KMS-11 (cell line): ENCODE measurements around the gene RBMS3.

Experiments used
- H2AFZ ChIP-seq: fragments of 200-600 bp; sonication (generic); 2 replicates; pipeline ENCODE4 v1.6.1; 2016; ENCODE audit warnings: antibody characterized with exemption, mixed run types, low read depth
- H3K27ac ChIP-seq: fragments of 200-600 bp; sonication (generic); 2 replicates; pipeline ENCODE4 v1.6.1; 2016; ENCODE audit warnings: mild to moderate bottlenecking, mixed run types
- H3K27me3 ChIP-seq: fragments of 200-600 bp; sonication (generic); 2 replicates; pipeline ENCODE4 v1.6.1; 2017; ENCODE audit warnings: mild to moderate bottlenecking, low read depth, mixed run types, moderate library complexity; ENCODE audit not compliant: insufficient read depth
- H3K36me3 ChIP-seq: fragments of 200-600 bp; sonication (generic); 2 replicates; pipeline ENCODE4 v1.6.1; 2017; ENCODE audit warnings: mild to moderate bottlenecking, mixed run types; ENCODE audit not compliant: insufficient read depth
- H3K4me1 ChIP-seq: fragments of 200-600 bp; sonication (generic); 2 replicates; pipeline ENCODE4 v1.6.1; 2016; ENCODE audit warnings: mild to moderate bottlenecking, low read depth, mixed run types; ENCODE audit not compliant: poor library complexity, severe bottlenecking
- H3K4me2 ChIP-seq: fragments of 200-600 bp; sonication (generic); 2 replicates; pipeline ENCODE4 v1.7.0; 2016; ENCODE audit warnings: mild to moderate bottlenecking, mixed run types
- H3K4me3 ChIP-seq: fragments of 200-600 bp; sonication (generic); IDR thresholded peaks from 2 replicates; pipeline ENCODE4 v1.6.1; 2017; ENCODE audit warnings: low read depth, low read length, mixed read lengths; ENCODE audit not compliant: insufficient read depth
- H3K79me2 ChIP-seq: fragments of 200-600 bp; sonication (generic); 2 replicates; pipeline ENCODE4 v1.6.1; 2016; ENCODE audit warnings: low read depth, mixed run types; ENCODE audit not compliant: insufficient read depth
- H3K9ac ChIP-seq: fragments of 200-600 bp; sonication (generic); 2 replicates; pipeline ENCODE4 v1.6.1; 2016; ENCODE audit warnings: mild to moderate bottlenecking, mixed run types
- H4K20me1 ChIP-seq: fragments of 200-600 bp; sonication (generic); 2 replicates; pipeline ENCODE4 v1.6.1; 2016; ENCODE audit warnings: mild to moderate bottlenecking, mixed run types; ENCODE audit not compliant: insufficient read depth
- CTCF ChIP-seq: fragments of 200-600 bp; sonication (generic); conservative IDR thresholded peaks from 2 replicates; pipeline ENCODE4 v1.6.1; 2017; ENCODE audit warnings: low read depth, mild to moderate bottlenecking, antibody characterized with exemption, low read length, moderate library complexity, mixed read lengths

RBMS3 gene

GRCh38 chr3:29775340-29775739 lies 494.5 kb downstream of the RBMS3 start:
- H3K36me3 ChIP-seq, result no peaks in the 10 kb centered on the region
- H3K9ac ChIP-seq, result no peak overlapping the region
- H4K20me1 ChIP-seq, result no peaks in the 10 kb centered on the region
- no peak overlapping the region for H3K4me3 ChIP-seq
- no peaks in the 10 kb centered on the region for H3K79me2 ChIP-seq
- H3K27me3 ChIP-seq, result no peaks in the 10 kb centered on the region
- no peak overlapping the region for H3K27ac ChIP-seq
- no peak for TF ChIP-seq CTCF
- no peak overlapping the region for H2AFZ ChIP-seq
- H3K4me2 ChIP-seq, result no peak overlapping the region
- no peaks in the 10 kb centered on the region for H3K4me1 ChIP-seq

- no peaks in the 10 kb centered on the region for H3K4me1 ChIP-seq
- H3K36me3 ChIP-seq, result no peaks in the 10 kb centered on the region
- H3K27me3 ChIP-seq, result no peaks in the 10 kb centered on the region
- H4K20me1 ChIP-seq, result no peaks in the 10 kb centered on the region
- no peaks in the 10 kb centered on the region for H3K79me2 ChIP-seq
- H3K27ac ChIP-seq, result no peak overlapping the region
- no peak overlapping the region for H3K4me3 ChIP-seq
- no peak for TF ChIP-seq CTCF
- no peak overlapping the region for H3K9ac ChIP-seq
- H3K4me2 ChIP-seq, result no peak overlapping the region
- H2AFZ ChIP-seq, result no peak overlapping the region
Observed at GRCh38 chr3:29777869-29778268, 497.0 kb downstream of the RBMS3 start.

GRCh38 chr3:29789686-29790085 lies 508.8 kb downstream of the RBMS3 start:
- no peak overlapping the region for H2AFZ ChIP-seq

GRCh38 chr3:29796808-29797207 lies 515.9 kb downstream of the RBMS3 start:
- H3K79me2 ChIP-seq, result no peaks in the 10 kb centered on the region
- no peaks in the 10 kb centered on the region for H3K36me3 ChIP-seq
- no peaks in the 10 kb centered on the region for H3K27me3 ChIP-seq
- no peak overlapping the region for H3K9ac ChIP-seq
- no peak overlapping the region for H3K4me3 ChIP-seq
- TF ChIP-seq CTCF, result no peak
- H3K4me1 ChIP-seq, result no peaks in the 10 kb centered on the region
- H2AFZ ChIP-seq, result no peak overlapping the region
- H3K27ac ChIP-seq, result no peak overlapping the region
- no peak overlapping the region for H3K4me2 ChIP-seq
- no peaks in the 10 kb centered on the region for H4K20me1 ChIP-seq

More at GRCh38 chr3:29789686-29790085, 508.8 kb downstream of the RBMS3 start:
- H3K4me2 ChIP-seq, result no peak overlapping the region
- no peak overlapping the region for H3K27ac ChIP-seq
- TF ChIP-seq CTCF, result no peak
- no peaks in the 10 kb centered on the region for H3K4me1 ChIP-seq
- no peaks in the 10 kb centered on the region for H3K27me3 ChIP-seq
- no peaks in the 10 kb centered on the region for H4K20me1 ChIP-seq
- H3K36me3 ChIP-seq, result no peaks in the 10 kb centered on the region
- no peak overlapping the region for H3K9ac ChIP-seq
- no peaks in the 10 kb centered on the region for H3K79me2 ChIP-seq
- no peak overlapping the region for H3K4me3 ChIP-seq

- no peak for TF ChIP-seq CTCF
- Histone ChIP-seq H3K4me2 (no peak overlapping the region), H3K27ac (no peak overlapping the region), H2AFZ (no peak overlapping the region), H3K4me1 (no peaks in the 10 kb centered on the region), H3K9ac (no peak overlapping the region), H3K79me2 (no peaks in the 10 kb centered on the region), H4K20me1 (no peaks in the 10 kb centered on the region), H3K4me3 (no peak overlapping the region), H3K27me3 (no peaks in the 10 kb centered on the region), H3K36me3 (no peaks in the 10 kb centered on the region)
Observed at GRCh38 chr3:29802057-29802456, 521.2 kb downstream of the RBMS3 start.
